Measurements from ENCODE around the gene TLN1. TPM values are rescaled to one million over a fixed set of nuclear protein-coding genes. Genes with fewer than 3 reads are reported as not detected.
A peak's percentile ranks its signal among the peaks of the same experiment; 100 is the strongest.

Gene TLN1
- total RNA-seq, 2 experiments from 2014 or later = 158 to 169 TPM

DNA sequence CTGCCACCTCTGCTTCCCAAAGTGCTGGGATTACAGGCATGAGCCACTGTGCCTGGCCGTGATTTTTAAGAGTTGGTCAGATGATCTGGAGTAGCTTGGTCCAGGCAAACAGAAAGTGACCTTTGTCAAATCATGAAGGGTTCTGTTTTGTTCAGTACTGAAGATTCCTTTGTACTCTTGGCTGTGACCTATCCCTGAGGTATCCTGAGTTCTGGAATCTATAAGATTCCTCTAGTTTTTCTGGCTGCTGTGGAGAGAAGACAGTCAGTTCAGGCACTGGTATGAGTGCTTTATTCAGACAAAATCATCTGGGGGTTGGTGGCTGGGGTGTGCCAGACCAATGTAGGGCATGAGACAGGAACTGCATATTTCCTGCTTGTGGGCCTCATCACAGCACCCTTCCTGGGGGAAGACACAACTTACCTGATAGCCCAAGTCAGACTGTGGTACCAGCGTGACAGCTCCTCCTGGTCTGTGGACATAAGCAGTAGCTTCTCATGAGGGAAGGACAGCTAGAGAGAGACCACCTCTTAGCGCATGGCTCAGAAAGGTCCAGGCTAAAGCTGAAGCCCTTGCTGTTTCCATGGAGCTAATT lies 70.1 kb downstream of the TLN1 start:
- peaks cover 72% of the 10 kb centered on the region for H3K4me1 Mint-ChIP-seq
- peaks cover 38% of the 10 kb centered on the region for H3K36me3 Mint-ChIP-seq
- peak overlapping the region; percentile 72 for H3K27ac Mint-ChIP-seq
- H3K4me3 Mint-ChIP-seq = no peak overlapping the region
- DNase-seq = no peak
- H3K27me3 Mint-ChIP-seq = peaks cover 4% of the 10 kb centered on the region
- H3K9me3 Mint-ChIP-seq = peaks cover 3% of the 10 kb centered on the region

DNA sequence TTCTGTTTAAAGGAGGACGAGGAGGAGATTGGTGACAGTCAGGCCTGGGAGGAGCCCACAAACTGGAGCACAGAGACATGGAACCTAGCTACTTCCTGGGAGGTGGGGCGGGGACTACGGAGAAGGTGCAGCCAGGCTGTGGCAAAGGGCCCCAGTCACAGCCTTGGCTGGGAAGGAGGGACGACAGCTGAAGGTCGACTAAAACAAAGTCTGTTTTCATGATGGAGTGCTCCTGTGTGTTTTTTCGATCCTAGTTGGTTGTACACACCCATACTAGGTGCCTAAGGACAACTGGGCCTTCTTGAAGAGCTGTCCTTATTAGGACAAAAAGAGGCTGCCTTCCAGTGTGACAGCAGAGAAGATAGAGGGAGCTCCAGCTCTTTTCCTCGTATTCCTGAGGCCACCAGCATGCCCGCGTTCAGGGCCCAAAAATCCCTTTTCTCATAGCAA lies 71.0 kb downstream of the TLN1 start:
- DNase-seq = no peak
- no peak overlapping the region for H3K4me3 Mint-ChIP-seq

DNA sequence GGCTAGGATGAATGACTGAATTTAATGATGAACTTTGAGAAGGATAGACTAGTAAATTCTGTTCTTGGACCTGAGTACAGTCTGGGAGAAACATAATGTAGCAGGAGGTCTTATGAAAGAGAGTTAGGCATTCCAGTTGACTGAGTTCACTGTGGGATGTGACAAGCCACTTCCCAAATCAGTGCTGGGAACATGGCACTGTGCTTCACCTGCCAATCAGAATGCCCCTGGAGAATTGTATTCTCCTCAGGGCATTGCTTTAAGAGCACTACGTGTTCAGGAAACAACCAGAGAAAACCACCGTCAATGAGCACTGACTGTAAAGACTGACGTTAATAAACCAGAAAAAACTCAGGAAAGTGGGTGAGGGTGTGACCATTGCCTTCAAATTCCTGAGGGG lies 72.7 kb downstream of the TLN1 start:
- peaks cover 71% of the 10 kb centered on the region for H3K4me1 Mint-ChIP-seq
- H3K4me3 Mint-ChIP-seq = peak overlapping the region; percentile 86
- H3K27ac Mint-ChIP-seq = peak overlapping the region; percentile 98
- H3K27me3 Mint-ChIP-seq = peaks cover 4% of the 10 kb centered on the region
- peaks cover 3% of the 10 kb centered on the region for H3K9me3 Mint-ChIP-seq
- H3K36me3 Mint-ChIP-seq = peaks cover 38% of the 10 kb centered on the region
- DNase-seq = no peak

More for the DNA sequence above, 71.0 kb downstream of the TLN1 start:
- Mint-ChIP-seq H3K9me3 (peaks cover 3% of the 10 kb centered on the region), H3K27me3 (peaks cover 4% of the 10 kb centered on the region), H3K36me3 (peaks cover 38% of the 10 kb centered on the region), H3K27ac (no peak overlapping the region), H3K4me1 (peaks cover 74% of the 10 kb centered on the region)

DNA sequence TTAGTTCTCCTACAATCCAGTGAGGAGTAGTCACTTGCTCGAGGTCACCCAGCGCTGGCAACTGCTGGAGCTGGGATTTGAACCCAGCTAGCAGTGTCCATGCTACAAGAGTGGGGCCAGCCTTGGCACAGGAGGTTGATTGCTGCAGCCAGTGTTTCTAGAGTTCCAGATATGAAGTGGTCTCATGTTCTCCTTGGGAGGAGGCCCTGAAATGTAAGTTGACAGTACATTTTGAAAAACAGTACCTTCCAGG lies 73.1 kb downstream of the TLN1 start:
- Mint-ChIP-seq H3K4me3 (peak overlapping the region; percentile 86), H3K27me3 (peaks cover 4% of the 10 kb centered on the region), H3K27ac (peak overlapping the region; percentile 98), H3K9me3 (peaks cover 3% of the 10 kb centered on the region), H3K4me1 (peaks cover 70% of the 10 kb centered on the region), H3K36me3 (peaks cover 38% of the 10 kb centered on the region)
- no peak for DNase-seq

DNA sequence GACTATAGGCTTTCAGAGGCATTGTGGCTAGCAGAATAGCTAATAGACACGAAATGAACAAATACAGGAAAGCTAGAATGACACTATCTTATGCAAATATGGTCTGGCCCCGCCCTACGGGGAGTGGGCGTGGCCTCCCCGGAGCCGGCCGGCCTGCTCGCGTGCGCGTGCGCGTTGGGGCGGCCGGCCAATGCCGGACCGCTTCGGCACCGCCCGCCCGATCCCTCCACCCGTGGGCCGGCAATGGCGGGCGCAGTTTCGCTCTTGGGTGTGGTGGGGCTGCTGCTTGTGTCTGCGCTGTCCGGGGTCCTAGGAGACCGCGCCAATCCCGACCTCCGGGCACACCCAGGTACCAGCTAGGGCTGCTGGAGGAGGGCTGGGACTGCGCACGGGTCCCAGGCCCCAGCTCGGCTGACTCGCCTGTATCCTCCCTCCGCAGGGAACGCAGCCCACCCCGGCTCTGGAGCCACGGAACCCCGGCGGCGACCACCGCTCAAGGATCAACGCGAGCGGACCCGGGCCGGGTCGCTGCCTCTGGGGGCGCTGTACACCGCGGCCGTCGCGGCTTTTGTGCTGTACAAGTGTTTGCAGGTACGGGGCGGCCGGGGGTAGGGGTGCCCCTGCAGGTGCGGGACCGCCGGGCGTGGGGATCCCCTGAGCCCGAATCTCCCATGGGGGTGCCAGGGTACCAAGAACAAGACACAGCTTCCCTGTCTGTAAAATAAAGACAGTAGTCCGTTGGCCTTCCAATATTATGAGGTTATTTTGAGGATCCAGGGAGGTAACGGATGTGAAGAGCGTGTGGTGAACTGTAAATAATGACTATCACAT lies 73.6 kb downstream of the TLN1 start, which contains the start of gene CCDC107:
CCDC107 (plus strand) TSS at position 156 of the 831 bp plus-strand sequence; CDS start at position 244, 88 bp downstream.
- Mint-ChIP-seq H3K27me3 (peaks cover 4% of the 10 kb centered on the region), H3K27ac (peak within 1 kb of the TSS; percentile 98), H3K9me3 (peaks cover 3% of the 10 kb centered on the region), H3K36me3 (peaks cover 37% of the 10 kb centered on the region), H3K4me3 (peak within 1 kb of the TSS; percentile 86), H3K4me1 (peaks cover 66% of the 10 kb centered on the region)
- DNase-seq = peak; percentile 90

DNA sequence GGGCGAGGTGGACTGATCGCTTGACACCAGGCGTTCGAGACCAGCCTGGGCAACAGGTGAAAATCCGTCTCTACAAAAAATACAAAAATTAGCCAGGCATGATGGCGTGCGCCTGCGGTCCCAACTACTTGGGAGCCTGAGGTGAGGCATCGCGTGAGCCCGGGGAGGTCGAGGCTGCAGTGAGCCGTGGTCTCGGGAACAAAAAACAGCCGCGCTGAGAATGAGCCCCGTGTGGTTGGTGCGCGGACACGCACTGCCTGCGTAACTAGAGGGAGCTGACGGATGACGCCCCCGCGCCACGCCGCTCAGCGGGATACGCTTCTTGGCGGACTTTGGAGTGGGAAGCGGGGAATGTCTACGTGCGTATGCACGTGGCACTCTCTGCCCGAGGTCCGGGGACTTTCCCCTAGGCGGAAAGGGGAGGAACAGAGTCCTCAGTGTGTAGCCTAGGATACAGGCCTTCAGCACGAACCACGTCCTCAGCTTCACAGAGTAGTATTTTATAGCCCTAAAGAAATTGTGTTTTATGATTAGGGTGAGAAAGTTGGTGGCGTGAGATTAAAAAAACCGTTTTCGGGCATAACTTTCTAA lies 74.4 kb downstream of the TLN1 start, which contains the start of gene RMRP:
RMRP (minus strand) TSS at position 474 of the 591 bp plus-strand sequence.
- Mint-ChIP-seq H3K4me1 (peaks cover 63% of the 10 kb centered on the region), H3K9me3 (peaks cover 3% of the 10 kb centered on the region), H3K27me3 (peaks cover 4% of the 10 kb centered on the region), H3K36me3 (peaks cover 30% of the 10 kb centered on the region), H3K27ac (peak within 1 kb of the TSS; percentile 98), H3K4me3 (peak within 1 kb of the TSS; percentile 86)
- DNase-seq = peak; percentile 95

DNA sequence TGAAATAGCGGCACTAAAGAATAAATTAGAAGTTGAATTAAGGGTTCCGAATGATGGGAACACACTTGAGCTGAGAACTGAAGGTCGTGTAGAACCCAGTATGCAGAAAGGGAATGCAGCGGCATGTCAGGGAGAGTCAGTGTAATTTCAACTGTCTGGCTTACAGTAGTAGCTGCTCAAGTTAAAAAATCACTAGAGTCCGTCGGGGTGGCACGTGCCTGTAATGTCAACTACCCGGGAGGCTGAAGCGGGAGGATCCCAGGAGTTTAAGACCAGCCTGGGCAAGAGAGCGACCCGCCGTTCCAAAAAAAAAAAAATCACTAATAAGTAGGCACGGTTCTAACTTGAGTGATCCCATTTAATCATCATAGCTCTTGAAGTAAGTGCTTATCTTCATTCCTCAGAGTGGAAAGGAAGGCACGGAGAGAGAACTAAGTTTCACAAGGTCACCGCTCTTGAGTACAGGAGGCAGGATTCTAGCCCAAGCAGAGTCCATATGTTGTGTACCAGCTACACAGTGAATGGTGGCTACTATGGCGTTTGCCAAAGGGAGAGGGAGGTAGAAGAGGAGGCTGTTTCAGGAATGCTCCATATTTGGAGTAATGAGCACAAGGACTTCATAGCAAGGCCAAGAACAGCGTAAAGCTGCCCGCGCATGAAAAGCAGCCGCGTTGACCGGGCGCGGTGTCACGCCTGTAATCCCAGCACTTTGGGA lies 75.0 kb downstream of the TLN1 start:
- Mint-ChIP-seq H3K36me3 (peaks cover 25% of the 10 kb centered on the region), H3K9me3 (peaks cover 2% of the 10 kb centered on the region), H3K4me1 (peaks cover 59% of the 10 kb centered on the region), H3K27ac (peak overlapping the region; percentile 98), H3K4me3 (peak overlapping the region; percentile 86), H3K27me3 (peaks cover 4% of the 10 kb centered on the region)
- no peak for DNase-seq

DNA sequence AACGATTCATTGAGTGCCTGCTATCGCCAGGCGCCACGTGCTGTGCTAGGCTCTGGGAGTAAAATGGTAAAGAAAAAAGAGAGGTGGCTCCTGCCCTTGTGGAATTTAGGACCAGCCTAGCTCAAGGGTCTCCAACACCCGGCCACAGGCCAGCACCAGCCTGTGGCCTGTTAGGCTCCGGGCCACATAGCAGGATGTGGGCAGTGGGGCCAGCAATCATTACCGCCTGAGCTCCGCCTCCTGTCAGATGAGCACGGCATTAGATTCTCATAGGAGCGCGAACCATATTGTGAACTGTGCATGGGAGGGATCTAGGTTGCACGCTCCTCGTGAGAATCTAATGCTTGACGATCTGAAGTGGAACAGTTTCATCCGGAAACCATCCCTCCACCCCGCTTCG lies 75.6 kb downstream of the TLN1 start:
- peaks cover 4% of the 10 kb centered on the region for H3K27me3 Mint-ChIP-seq
- H3K27ac Mint-ChIP-seq = no peak overlapping the region
- peak overlapping the region; percentile 18 for H3K4me3 Mint-ChIP-seq
- H3K36me3 Mint-ChIP-seq = peaks cover 20% of the 10 kb centered on the region
- peaks cover 2% of the 10 kb centered on the region for H3K9me3 Mint-ChIP-seq
- H3K4me1 Mint-ChIP-seq = peaks cover 60% of the 10 kb centered on the region
- DNase-seq = no peak

DNA sequence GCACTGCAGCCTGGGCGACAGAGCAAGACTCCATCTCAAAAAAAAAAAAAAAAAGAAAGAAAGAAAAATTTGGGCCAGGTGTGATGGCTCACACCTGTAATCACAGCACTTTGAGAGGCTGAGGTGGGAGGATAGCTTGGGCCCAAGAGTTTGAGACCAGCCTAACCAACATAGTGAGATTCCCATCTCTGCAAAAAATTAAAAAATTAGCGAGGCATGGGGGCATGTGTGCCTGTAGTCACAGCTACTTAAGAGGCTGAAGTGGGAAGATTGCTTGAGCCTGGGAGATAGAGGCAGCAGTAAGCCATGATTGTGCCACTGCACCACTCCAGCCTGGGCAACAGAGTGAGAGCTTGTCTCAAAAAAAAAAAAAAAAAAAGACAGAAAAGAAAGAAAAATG lies 78.4 kb downstream of the TLN1 start:
- H3K9me3 Mint-ChIP-seq = peaks cover 2% of the 10 kb centered on the region
- DNase-seq = no peak
- peaks cover 52% of the 10 kb centered on the region for H3K4me1 Mint-ChIP-seq
- peaks cover 11% of the 10 kb centered on the region for H3K36me3 Mint-ChIP-seq
- H3K27ac Mint-ChIP-seq = peak overlapping the region; percentile 20
- H3K4me3 Mint-ChIP-seq = no peak overlapping the region
- peaks cover 4% of the 10 kb centered on the region for H3K27me3 Mint-ChIP-seq

DNA sequence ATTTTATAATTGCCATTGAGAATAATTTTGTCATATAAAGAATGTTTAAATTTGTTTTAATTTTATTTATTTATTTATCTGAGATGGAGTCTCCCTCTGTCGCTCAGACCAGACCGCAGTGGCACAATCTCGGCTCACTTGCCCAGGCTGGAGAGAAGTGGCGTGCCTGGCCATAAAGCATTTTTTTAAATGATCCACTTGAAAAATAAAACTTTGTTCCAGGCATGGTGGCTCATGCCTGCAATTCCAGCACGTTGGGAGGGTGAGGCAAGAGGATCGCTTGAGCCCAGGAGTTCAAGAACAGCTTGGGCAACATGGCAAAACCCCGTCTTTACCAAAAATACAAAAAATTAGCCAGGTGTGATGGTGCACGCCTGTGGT lies 79.2 kb downstream of the TLN1 start:
- no peak overlapping the region for H3K27ac Mint-ChIP-seq
- peaks cover 2% of the 10 kb centered on the region for H3K27me3 Mint-ChIP-seq
- DNase-seq = no peak
- H3K9me3 Mint-ChIP-seq = peaks cover under 1% of the 10 kb centered on the region
- peaks cover 58% of the 10 kb centered on the region for H3K4me1 Mint-ChIP-seq
- H3K4me3 Mint-ChIP-seq = no peak overlapping the region
- peaks cover 12% of the 10 kb centered on the region for H3K36me3 Mint-ChIP-seq

DNA sequence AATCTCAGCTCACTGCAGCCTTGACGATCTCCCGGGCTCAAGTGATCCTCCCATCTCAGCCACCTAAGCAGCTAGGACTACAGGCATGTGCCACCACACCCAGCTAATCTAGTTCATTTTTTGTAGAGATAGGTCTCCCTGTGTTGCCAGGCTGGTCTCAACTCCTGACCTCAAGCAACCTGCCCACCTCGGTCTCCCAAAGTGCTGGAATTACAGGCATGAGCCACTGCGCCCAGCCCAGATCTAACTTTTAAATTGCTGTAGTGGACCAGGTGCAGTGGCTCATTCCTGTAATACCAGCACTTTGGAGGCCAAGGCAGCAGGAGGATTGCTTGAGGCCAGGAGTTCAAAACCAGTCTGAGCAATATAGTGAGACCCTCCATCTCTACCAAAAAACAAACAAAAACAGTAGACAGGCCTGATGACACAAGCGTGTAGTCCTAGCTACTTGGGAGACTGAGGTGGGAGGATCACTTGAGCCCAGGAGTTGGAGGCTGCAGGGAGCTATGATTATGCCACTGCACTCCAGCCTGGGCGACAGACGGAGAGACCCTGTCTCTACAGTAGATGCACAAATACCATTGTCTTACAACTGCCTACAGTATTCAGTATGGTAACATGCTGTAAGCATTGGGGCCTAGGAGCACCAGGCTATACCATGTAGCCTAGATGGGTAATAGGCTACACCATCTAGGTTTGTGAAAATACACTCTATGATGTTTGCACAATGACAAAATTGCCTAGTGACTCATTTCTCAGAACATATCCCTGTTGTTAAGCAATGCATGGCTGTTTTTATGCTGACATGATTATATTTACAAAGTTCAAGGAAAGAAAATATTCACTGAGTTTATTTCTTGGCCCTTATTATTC lies 79.8 kb downstream of the TLN1 start:
- Mint-ChIP-seq H3K9me3 (no peaks in the 10 kb centered on the region), H3K27me3 (no peaks in the 10 kb centered on the region), H3K27ac (peak overlapping the region; percentile 70), H3K4me3 (peak overlapping the region; percentile 92), H3K4me1 (peaks cover 58% of the 10 kb centered on the region), H3K36me3 (peaks cover 12% of the 10 kb centered on the region)
- no peak for DNase-seq

DNA sequence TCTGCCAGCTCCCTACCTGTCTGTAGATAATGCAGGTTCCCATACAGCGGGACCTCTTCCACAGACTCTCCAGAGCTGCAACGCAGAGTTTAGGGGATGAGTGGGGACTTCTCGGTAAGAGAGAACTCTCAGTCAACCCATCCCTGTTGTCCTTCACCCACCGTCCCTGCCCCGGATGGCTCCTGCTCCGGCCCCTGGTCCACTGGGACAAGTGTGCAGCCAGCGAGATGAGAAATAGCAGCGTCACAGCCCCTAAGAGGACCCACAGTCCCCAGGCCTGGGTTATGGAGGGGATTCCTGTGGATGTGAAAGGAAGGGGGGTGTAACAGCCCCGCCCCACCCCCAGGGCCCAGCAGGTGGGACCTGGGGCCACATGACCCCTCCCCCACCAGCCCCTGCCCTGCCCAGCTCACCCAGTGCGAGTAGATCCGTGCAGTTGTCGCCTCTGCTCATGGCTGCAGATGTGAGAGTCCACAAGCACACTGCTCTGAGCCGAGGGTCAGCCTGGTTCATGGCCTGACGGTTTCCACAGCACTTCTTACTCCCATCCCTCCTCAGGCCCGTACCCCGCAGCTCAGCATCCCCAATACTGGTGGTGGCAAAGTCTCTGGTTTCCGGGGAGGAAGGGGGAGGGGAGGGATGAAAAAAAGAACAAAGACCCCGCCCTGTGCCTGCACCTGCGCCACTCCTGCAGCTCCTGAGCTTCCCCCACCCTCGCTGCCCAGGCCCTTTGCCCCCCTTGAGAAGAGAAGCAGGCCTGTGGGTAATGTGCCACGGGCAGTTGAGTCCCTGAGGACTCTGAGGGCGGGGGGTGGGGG lies 81.4 kb downstream of the TLN1 start, which contains the start of gene SIT1:
SIT1 (minus strand) TSS at position 591 of the 818 bp plus-strand sequence; CDS start at position 513, 78 bp downstream.
- H3K4me1 Mint-ChIP-seq = peaks cover 46% of the 10 kb centered on the region
- DNase-seq = peak; percentile 43
- peaks cover 14% of the 10 kb centered on the region for H3K36me3 Mint-ChIP-seq
- H3K4me3 Mint-ChIP-seq = peak within 1 kb of the TSS; percentile 92
- peak within 1 kb of the TSS; percentile 93 for H3K27ac Mint-ChIP-seq
- H3K9me3 Mint-ChIP-seq = no peaks in the 10 kb centered on the region
- H3K27me3 Mint-ChIP-seq = no peaks in the 10 kb centered on the region
